SK-N-MC (cell line): Measurements from ENCODE around the gene TBC1D22A.

ENCODE experiments used
- EZH2 ChIP-seq: fragments of 200-600 bp; sonication (generic); IDR thresholded peaks from one replicate; pipeline ENCODE4 v1.6.1; 2017; ENCODE audit warnings: antibody characterized with exemption
- FOXP2 ChIP-seq: optimal IDR thresholded peaks from 2 replicates; pipeline ENCODE3; 2011; ENCODE audit warnings: mild to moderate bottlenecking, moderate library complexity; ENCODE audit not compliant: insufficient read depth; ENCODE audit errors: extremely low read length, control extremely low read depth
- POLR2AphosphoS5 ChIP-seq: IDR thresholded peaks from 2 replicates; pipeline ENCODE4 v1.6.1; 2012; ENCODE audit warnings: mild to moderate bottlenecking, low read depth, low read length, borderline replicate concordance

GRCh38 chr22:46794067-46794466 is 31.6 kb downstream of the TBC1D22A start:
- TF ChIP-seq EZH2 (no peak), POLR2AphosphoS5 (no peak), FOXP2 (no peak)
